ENCODE data around the gene PRPF19.

DNA sequence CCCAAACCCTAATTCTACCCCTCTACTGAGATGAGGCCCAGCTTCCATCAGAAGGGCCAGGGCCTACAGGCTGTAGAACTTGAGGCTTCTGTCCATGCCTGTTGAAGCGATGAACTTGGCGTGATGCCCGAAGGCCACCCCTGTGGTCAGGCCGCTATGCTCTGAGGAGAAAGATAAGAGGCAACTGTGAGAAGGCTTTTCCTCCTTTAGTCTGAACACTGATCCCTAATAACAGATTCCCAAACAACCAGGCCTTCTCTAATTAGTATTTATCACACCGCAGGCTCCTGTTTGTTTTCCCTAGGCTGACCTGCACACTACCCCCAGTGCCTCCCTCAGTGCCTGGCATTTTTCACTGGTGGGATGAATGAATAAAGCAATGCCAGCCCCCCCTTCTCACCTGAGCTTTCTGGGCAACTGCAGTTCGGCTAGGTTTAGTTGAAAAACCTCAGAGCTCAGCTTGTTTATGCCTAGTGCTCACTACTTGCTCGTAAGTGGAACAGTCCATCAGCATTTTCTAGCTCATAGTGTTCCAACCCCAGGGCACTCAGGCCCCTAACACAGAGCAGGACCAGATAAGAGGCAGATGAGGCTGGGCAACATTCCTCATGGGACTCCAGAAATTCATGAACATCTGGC, 15.2 kb downstream of the PRPF19 start:
- TF ChIP-seq, protein P1, sequence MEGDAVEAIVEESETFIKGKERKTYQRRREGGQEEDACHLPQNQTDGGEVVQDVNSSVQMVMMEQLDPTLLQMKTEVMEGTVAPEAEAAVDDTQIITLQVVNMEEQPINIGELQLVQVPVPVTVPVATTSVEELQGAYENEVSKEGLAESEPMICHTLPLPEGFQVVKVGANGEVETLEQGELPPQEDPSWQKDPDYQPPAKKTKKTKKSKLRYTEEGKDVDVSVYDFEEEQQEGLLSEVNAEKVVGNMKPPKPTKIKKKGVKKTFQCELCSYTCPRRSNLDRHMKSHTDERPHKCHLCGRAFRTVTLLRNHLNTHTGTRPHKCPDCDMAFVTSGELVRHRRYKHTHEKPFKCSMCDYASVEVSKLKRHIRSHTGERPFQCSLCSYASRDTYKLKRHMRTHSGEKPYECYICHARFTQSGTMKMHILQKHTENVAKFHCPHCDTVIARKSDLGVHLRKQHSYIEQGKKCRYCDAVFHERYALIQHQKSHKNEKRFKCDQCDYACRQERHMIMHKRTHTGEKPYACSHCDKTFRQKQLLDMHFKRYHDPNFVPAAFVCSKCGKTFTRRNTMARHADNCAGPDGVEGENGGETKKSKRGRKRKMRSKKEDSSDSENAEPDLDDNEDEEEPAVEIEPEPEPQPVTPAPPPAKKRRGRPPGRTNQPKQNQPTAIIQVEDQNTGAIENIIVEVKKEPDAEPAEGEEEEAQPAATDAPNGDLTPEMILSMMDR (IDR thresholded peaks at IDR 0.05): no peak
- TF ChIP-seq POLR2A (IDR thresholded peaks at IDR 0.05; ENCODE audit: low read length): no peak
- TF ChIP-seq, protein P2, sequence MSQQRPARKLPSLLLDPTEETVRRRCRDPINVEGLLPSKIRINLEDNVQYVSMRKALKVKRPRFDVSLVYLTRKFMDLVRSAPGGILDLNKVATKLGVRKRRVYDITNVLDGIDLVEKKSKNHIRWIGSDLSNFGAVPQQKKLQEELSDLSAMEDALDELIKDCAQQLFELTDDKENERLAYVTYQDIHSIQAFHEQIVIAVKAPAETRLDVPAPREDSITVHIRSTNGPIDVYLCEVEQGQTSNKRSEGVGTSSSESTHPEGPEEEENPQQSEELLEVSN (IDR thresholded peaks at IDR 0.05; ENCODE audit: borderline replicate concordance, low read depth): no peak
- no peak for TF ChIP-seq MYC (IDR thresholded peaks at IDR 0.05; ENCODE audit: borderline replicate concordance, low read length)
- no peak for TF ChIP-seq EP300 (IDR thresholded peaks at IDR 0.05)
- no peak for TF ChIP-seq RAD21 (conservative IDR thresholded peaks at IDR 0.05 in 1 of 2, IDR thresholded peaks at IDR 0.05 in 1 of 2)
- TF ChIP-seq, protein P3, sequence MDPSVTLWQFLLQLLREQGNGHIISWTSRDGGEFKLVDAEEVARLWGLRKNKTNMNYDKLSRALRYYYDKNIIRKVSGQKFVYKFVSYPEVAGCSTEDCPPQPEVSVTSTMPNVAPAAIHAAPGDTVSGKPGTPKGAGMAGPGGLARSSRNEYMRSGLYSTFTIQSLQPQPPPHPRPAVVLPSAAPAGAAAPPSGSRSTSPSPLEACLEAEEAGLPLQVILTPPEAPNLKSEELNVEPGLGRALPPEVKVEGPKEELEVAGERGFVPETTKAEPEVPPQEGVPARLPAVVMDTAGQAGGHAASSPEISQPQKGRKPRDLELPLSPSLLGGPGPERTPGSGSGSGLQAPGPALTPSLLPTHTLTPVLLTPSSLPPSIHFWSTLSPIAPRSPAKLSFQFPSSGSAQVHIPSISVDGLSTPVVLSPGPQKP (IDR thresholded peaks at IDR 0.05; ENCODE audit: low read depth, low read length): no peak
- TF ChIP-seq, protein P4, sequence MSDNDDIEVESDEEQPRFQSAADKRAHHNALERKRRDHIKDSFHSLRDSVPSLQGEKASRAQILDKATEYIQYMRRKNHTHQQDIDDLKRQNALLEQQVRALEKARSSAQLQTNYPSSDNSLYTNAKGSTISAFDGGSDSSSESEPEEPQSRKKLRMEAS (IDR thresholded peaks at IDR 0.05): no peak

Measured in A549 (cell line).